Measurements from ENCODE around the gene MRPS10.

Gene MRPS10

DNA sequence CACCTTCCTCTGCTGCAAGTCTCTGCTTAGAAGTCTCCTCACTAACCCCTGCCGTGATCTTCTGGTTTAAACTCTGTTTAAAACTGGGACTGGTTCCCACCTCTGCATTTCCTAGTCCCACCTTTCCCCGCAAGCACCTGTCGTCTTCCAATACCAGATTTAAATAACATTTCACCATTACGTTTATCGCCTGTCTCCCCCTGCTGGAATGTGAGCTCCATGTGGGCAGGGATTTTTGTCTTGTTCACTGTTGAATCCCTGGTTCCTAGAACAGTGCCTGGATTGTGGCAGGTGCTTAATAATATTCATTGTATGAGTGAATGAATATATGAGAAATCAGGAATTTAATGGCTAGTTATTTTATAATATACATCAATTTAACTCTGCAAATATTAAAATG is 41.8 kb downstream of the MRPS10 start:
- TF ChIP-seq ZC3H10 (CRISPR knock-in tag; IDR thresholded peaks at IDR 0.05) (no peak), CSDC2 (CRISPR knock-in tag; IDR thresholded peaks at IDR 0.05) (no peak), RARB (CRISPR knock-in tag; IDR thresholded peaks at IDR 0.05) (no peak), ARNTL (CRISPR knock-in tag; IDR thresholded peaks at IDR 0.05; ENCODE audit: borderline replicate concordance, low read depth) (no peak), ZNF70 (CRISPR knock-in tag; IDR thresholded peaks at IDR 0.05) (no peak), ISL1 (CRISPR knock-in tag; IDR thresholded peaks at IDR 0.05) (no peak), GLIS3 (CRISPR knock-in tag; IDR thresholded peaks at IDR 0.05) (no peak), ZNF565 (CRISPR knock-in tag; conservative IDR thresholded peaks at IDR 0.05; ENCODE audit: low read depth) (no peak), TOX (CRISPR knock-in tag; IDR thresholded peaks at IDR 0.05; ENCODE audit: borderline replicate concordance) (no peak), TCF4 (CRISPR knock-in tag; IDR thresholded peaks at IDR 0.05; ENCODE audit: borderline replicate concordance) (no peak), ZNF8 (CRISPR knock-in tag; IDR thresholded peaks at IDR 0.05) (no peak), OSR1 (CRISPR knock-in tag; IDR thresholded peaks at IDR 0.05) (no peak), ZFP30 (CRISPR knock-in tag; IDR thresholded peaks at IDR 0.05) (no peak), ZFP3 (CRISPR knock-in tag; IDR thresholded peaks at IDR 0.05) (no peak)
- TF ChIP-seq, protein P1, sequence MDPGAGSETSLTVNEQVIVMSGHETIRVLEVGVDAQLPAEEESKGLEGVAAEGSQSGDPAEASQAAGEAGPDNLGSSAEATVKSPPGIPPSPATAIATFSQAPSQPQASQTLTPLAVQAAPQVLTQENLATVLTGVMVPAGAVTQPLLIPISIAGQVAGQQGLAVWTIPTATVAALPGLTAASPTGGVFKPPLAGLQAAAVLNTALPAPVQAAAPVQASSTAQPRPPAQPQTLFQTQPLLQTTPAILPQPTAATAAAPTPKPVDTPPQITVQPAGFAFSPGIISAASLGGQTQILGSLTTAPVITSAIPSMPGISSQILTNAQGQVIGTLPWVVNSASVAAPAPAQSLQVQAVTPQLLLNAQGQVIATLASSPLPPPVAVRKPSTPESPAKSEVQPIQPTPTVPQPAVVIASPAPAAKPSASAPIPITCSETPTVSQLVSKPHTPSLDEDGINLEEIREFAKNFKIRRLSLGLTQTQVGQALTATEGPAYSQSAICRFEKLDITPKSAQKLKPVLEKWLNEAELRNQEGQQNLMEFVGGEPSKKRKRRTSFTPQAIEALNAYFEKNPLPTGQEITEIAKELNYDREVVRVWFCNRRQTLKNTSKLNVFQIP (CRISPR knock-in tag; IDR thresholded peaks at IDR 0.05; ENCODE audit: borderline replicate concordance, low read depth): no peak
- TF ChIP-seq, protein P2, sequence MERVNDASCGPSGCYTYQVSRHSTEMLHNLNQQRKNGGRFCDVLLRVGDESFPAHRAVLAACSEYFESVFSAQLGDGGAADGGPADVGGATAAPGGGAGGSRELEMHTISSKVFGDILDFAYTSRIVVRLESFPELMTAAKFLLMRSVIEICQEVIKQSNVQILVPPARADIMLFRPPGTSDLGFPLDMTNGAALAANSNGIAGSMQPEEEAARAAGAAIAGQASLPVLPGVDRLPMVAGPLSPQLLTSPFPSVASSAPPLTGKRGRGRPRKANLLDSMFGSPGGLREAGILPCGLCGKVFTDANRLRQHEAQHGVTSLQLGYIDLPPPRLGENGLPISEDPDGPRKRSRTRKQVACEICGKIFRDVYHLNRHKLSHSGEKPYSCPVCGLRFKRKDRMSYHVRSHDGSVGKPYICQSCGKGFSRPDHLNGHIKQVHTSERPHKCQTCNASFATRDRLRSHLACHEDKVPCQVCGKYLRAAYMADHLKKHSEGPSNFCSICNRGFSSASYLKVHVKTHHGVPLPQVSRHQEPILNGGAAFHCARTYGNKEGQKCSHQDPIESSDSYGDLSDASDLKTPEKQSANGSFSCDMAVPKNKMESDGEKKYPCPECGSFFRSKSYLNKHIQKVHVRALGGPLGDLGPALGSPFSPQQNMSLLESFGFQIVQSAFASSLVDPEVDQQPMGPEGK (CRISPR knock-in tag; IDR thresholded peaks at IDR 0.05; ENCODE audit: borderline replicate concordance): no peak
- TF ChIP-seq, protein P3, sequence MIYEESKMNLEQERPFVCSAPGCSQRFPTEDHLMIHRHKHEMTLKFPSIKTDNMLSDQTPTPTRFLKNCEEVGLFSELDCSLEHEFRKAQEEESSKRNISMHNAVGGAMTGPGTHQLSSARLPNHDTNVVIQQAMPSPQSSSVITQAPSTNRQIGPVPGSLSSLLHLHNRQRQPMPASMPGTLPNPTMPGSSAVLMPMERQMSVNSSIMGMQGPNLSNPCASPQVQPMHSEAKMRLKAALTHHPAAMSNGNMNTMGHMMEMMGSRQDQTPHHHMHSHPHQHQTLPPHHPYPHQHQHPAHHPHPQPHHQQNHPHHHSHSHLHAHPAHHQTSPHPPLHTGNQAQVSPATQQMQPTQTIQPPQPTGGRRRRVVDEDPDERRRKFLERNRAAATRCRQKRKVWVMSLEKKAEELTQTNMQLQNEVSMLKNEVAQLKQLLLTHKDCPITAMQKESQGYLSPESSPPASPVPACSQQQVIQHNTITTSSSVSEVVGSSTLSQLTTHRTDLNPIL (CRISPR knock-in tag; IDR thresholded peaks at IDR 0.05; ENCODE audit: low read depth): no peak
- TF ChIP-seq, protein P4, sequence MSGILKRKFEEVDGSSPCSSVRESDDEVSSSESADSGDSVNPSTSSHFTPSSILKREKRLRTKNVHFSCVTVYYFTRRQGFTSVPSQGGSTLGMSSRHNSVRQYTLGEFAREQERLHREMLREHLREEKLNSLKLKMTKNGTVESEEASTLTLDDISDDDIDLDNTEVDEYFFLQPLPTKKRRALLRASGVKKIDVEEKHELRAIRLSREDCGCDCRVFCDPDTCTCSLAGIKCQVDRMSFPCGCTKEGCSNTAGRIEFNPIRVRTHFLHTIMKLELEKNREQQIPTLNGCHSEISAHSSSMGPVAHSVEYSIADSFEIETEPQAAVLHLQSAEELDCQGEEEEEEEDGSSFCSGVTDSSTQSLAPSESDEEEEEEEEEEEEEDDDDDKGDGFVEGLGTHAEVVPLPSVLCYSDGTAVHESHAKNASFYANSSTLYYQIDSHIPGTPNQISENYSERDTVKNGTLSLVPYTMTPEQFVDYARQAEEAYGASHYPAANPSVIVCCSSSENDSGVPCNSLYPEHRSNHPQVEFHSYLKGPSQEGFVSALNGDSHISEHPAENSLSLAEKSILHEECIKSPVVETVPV (CRISPR knock-in tag; IDR thresholded peaks at IDR 0.05): no peak
- TF ChIP-seq, protein P5, sequence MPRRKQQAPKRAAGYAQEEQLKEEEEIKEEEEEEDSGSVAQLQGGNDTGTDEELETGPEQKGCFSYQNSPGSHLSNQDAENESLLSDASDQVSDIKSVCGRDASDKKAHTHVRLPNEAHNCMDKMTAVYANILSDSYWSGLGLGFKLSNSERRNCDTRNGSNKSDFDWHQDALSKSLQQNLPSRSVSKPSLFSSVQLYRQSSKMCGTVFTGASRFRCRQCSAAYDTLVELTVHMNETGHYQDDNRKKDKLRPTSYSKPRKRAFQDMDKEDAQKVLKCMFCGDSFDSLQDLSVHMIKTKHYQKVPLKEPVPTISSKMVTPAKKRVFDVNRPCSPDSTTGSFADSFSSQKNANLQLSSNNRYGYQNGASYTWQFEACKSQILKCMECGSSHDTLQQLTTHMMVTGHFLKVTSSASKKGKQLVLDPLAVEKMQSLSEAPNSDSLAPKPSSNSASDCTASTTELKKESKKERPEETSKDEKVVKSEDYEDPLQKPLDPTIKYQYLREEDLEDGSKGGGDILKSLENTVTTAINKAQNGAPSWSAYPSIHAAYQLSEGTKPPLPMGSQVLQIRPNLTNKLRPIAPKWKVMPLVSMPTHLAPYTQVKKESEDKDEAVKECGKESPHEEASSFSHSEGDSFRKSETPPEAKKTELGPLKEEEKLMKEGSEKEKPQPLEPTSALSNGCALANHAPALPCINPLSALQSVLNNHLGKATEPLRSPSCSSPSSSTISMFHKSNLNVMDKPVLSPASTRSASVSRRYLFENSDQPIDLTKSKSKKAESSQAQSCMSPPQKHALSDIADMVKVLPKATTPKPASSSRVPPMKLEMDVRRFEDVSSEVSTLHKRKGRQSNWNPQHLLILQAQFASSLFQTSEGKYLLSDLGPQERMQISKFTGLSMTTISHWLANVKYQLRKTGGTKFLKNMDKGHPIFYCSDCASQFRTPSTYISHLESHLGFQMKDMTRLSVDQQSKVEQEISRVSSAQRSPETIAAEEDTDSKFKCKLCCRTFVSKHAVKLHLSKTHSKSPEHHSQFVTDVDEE (CRISPR knock-in tag; IDR thresholded peaks at IDR 0.05): no peak
- ATAC-seq: no peak

DNA sequence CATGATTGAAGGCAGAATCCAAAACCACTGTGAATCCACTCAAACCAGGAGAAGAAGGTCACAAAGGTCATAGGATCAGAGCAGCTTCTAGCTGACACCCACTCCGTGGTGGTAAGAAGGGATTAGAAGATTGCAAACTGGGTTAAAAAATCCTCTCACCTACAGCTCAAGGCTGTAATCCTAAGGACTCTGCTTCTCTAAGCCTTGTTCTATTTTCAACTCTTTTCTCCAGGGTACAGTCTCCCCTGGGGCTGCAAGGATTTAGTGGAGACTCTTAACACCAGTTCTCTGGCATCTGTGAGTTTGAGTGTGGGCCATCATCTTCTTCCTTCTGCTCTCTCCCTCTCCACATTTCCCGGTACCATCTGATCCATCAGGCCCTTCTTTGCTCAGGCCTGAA is 44.6 kb downstream of the MRPS10 start, which contains the start of gene GUCA1A:
Gene GUCA1A, plus strand, starts transcription at position 264 of the 400 bp plus-strand sequence. CDS start 250 bp downstream, outside the sequence.
- TF ChIP-seq CSDC2 (CRISPR knock-in tag; IDR thresholded peaks at IDR 0.05) (no peak), OSR1 (CRISPR knock-in tag; IDR thresholded peaks at IDR 0.05) (no peak), ZNF8 (CRISPR knock-in tag; IDR thresholded peaks at IDR 0.05) (no peak), TCF4 (CRISPR knock-in tag; IDR thresholded peaks at IDR 0.05; ENCODE audit: borderline replicate concordance) (no peak), SNAI2 (CRISPR knock-in tag; IDR thresholded peaks at IDR 0.05) (no peak), ESRRG (CRISPR knock-in tag; IDR thresholded peaks at IDR 0.05) (no peak)
- TF ChIP-seq, protein P1 (CRISPR knock-in tag; IDR thresholded peaks at IDR 0.05; ENCODE audit: borderline replicate concordance, low read depth): no peak
- TF ChIP-seq, protein P3 (CRISPR knock-in tag; IDR thresholded peaks at IDR 0.05; ENCODE audit: low read depth): no peak
- ATAC-seq: no peak

Data from SK-N-SH treated with all-trans-retinoic acid at 6 μM for 48 hours (cell line).